ENCODE measurements around the gene ACOT12.
A peak's percentile ranks its signal among the peaks of the same experiment; 100 is the strongest.
"Not testable (repeated sequence)": the region's sequence is repeated elsewhere in the genome, so short reads cannot be mapped to it uniquely, and the experiment has no call there.

Gene ACOT12

GRCh38 chr5:81345411-81346003 lies 48.4 kb downstream of the ACOT12 start:
- no peak for DNase-seq (ENCODE audit: low read depth in 2 of 3, low spot score in 1 of 3)

GRCh38 chr5:81344736-81345135 lies 49.2 kb downstream of the ACOT12 start:
- no peak for DNase-seq (ENCODE audit: low read depth in 2 of 3, low spot score in 1 of 3)

GRCh38 chr5:81338213-81338612 lies 55.7 kb downstream of the ACOT12 start:
- DNase-seq (ENCODE audit: low read depth in 2 of 3, low spot score in 1 of 3), result not testable (repeated sequence)

DNA sequence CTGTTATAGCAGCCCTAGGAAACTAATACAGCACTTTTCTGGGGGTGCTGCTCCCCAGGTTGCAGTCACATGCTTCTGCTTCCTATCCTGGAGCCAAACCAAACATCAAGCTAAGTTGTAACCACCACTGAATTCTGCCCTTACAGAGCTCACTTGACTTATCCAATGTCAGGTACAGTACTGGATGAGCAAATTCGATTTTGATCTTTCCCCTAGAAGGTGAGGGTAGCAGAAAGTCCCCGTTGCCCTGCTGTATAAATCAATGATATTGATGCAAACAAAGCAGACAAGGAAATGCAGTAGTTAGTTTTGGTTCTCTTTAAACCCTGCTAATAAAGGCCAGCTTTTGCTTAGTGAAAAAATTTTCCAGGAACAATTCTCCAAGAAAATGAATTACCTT lies 56.1 kb downstream of the ACOT12 start:
- DNase-seq (ENCODE audit: low read depth in 2 of 3, low spot score in 1 of 3), result no peak

DNA sequence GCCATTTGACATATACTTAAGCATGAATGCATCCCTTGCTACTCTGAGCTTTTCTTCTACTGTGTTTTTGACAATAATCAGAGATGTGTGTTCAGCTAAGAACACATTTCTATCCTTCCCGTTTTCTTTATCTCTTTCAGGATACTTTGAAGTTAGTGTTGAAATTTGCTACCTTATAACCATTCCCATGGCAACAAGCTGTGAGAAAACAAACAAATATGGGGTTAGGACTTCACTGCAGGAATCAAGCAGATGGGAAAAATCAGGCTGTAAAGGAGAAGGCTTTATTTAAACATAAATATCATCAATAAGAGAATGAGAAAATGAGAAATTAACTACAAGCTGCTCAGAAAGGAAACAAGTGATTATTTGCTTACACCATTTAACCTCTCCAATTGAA lies 57.4 kb downstream of the ACOT12 start:
- no peak for DNase-seq (ENCODE audit: low read depth in 2 of 3, low spot score in 1 of 3)

GRCh38 chr5:81335946-81336345 lies 58.0 kb downstream of the ACOT12 start:
- no peak for DNase-seq (ENCODE audit: low read depth in 2 of 3, low spot score in 1 of 3)

- DNase-seq (ENCODE audit: low read depth in 2 of 3, low spot score in 1 of 3), result no peak
Measured at GRCh38 chr5:81334304-81335061, 59.5 kb downstream of the ACOT12 start.

- no peak for DNase-seq (ENCODE audit: low read depth in 2 of 3, low spot score in 1 of 3)
Measured at GRCh38 chr5:81326554-81326953, 67.4 kb downstream of the ACOT12 start.

- DNase-seq (ENCODE audit: low read depth in 2 of 3, low spot score in 1 of 3), result no peak
Measured at GRCh38 chr5:81317536-81317935, 76.4 kb downstream of the ACOT12 start.

DNA sequence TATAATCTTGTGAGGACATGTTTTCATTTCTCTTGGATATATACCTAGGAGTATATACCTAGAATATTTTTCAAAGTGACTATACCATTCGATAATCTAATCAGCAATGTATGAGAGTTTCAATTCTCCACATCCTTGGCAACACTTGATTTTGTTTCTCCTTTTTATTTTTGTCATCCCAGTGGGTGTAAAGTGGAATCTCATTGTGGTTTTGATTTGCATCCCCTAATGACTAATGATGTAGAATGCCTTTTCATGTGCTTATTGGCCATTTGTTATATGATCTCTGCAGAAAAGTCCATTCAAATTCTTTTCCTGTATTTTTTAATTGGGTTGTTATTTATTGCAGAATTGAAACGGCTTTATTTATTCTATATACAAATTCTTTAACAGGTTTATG lies 77.4 kb downstream of the ACOT12 start:
- DNase-seq (ENCODE audit: low read depth in 2 of 3, low spot score in 1 of 3), result no peak

- no peak for DNase-seq (ENCODE audit: low read depth in 2 of 3, low spot score in 1 of 3)
Measured at GRCh38 chr5:81315830-81316229, 78.1 kb downstream of the ACOT12 start.

DNA sequence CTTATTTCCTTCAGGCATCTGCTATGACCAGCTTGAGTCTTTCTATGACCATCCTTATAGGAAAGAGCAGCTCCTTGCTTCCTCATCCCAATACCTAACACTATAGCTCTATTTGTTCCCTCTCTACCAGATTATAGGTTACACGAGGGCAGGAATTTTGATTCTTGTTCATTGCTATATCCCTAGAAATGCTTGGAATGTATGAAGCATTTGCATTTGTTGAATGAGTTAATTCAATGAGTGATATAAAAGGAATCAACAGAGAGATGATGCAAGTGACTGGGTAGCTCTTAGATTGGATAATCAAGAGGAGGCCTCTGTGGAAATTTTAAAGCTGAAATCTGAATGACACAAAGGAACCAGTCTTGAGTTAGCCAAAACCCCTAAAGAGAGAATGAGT lies 78.6 kb downstream of the ACOT12 start:
- DNase-seq (ENCODE audit: low read depth in 2 of 3, low spot score in 1 of 3), result no peak

GRCh38 chr5:81314581-81314980 lies 79.4 kb downstream of the ACOT12 start:
- DNase-seq (ENCODE audit: low read depth in 2 of 3, low spot score in 1 of 3), result no peak

DNA sequence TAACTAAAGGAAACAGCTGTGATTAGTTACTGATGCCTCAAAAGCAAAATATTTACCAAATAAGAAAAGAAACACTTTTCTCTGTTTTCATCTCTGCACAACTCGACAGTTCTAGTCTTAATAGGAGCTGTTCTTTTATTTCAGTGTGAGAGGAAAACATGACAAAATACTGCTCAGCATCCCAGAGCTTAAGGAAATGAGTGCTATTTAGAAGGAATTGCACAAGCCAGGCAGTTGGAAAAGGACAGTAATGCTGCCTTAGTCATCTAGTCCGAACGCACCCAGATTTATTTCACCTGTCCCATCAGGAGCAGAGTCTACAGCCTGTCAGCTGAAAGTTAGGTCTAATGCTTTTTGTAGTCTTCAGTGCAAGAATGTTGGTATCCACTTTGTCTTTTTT lies 80.2 kb downstream of the ACOT12 start:
- DNase-seq (ENCODE audit: low read depth in 2 of 3, low spot score in 1 of 3), result no peak

DNA sequence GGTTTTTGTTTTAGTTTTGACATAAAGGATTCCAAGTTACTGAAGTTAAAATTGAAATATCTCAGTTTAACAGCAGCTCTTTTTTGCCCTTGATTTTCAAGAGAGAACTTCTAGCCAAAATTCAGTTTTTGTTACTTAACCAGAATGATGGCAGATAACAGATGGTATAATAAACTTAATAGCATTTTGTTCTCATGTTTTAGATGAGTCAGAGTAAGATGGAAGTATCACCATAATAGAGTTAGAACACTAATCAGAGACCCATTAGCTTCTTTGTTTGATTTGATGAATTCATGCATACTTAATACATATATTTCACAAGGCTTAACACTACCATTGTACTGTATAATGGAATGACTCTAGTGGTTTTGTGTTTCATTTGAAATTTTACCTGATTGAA lies 80.7 kb downstream of the ACOT12 start:
- DNase-seq (ENCODE audit: low read depth in 2 of 3, low spot score in 1 of 3), result no peak

- DNase-seq (ENCODE audit: low read depth in 2 of 3, low spot score in 1 of 3), result no peak
Measured at GRCh38 chr5:81310402-81311063, 83.4 kb downstream of the ACOT12 start.

DNA sequence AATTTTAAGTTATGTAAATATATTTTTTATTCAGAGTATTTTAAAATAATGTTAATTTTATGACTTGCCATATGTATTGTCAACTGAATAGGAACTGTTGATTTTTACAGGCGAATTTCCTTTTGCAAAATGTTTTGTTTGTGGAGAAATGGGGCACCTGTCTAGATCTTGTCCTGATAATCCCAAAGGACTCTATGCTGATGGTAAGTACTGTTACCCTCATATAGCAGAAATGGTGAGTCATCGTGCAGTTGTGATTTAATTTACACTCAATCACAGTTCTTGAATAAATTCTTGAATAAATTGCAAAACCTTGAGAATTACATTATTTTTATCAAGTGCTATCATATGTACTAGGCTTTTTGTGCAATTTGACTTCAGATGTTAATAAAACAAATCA lies 85.1 kb downstream of the ACOT12 start:
- no peak for DNase-seq (ENCODE audit: low read depth in 2 of 3, low spot score in 1 of 3)

- no peak for DNase-seq (ENCODE audit: low read depth in 2 of 3, low spot score in 1 of 3)
Measured at GRCh38 chr5:81305785-81306184, 88.1 kb downstream of the ACOT12 start.

DNA sequence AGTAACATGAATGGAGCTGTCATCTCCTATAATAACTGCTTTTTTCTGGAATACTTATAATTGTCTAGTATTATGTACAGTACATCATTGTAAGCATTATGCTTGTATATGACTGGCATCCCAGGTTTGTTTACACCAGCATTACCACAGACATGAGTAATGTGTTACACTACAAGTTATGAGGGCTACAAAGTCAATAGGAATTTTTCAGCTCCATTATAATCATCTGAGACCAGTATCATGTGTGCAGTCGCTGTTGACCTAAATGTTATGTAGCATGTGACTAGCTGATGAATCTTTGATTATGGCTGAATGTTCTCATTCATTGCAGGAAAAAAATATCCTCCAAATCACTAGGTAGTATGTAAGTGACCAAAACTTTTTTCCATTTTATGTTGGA lies 90.4 kb downstream of the ACOT12 start:
- DNase-seq (ENCODE audit: low read depth in 2 of 3, low spot score in 1 of 3), result no peak

GRCh38 chr5:81302596-81302995 lies 91.3 kb downstream of the ACOT12 start:
- DNase-seq (ENCODE audit: low read depth in 2 of 3, low spot score in 1 of 3), result no peak

- peak; percentile 87 to 88 (median 87) for DNase-seq (ENCODE audit: low read depth in 2 of 3, low spot score in 1 of 3)
Measured at GRCh38 chr5:81301271-81302015, 92.5 kb downstream of the ACOT12 start, which contains the start of gene ZCCHC9. Gene ZCCHC9 (plus strand): TSS chr5:81301587. CDS start chr5:81304758, 3,171 bp downstream.

- no peak for DNase-seq (ENCODE audit: low read depth in 2 of 3, low spot score in 1 of 3)
Measured at GRCh38 chr5:81300921-81301270, 93.0 kb downstream of the ACOT12 start.

All from stimulated activated CD4-positive, alpha-beta T cell treated with anti-CD3 and anti-CD28 coated beads, Interleukin-12 subunit alpha, Interleukin-12 subunit beta, amount 100 ng/mL, for 48 hours (primary cell).